Measurements from ENCODE around the gene BATF.

BATF gene

GRCh38 chr14:75533791-75534555, 11.7 kb downstream of the BATF start:
- no peak overlapping the region for H3K4me3 ChIP-seq (ENCODE audit: low read length)
- no CpG with 5 or more reads among the region's 5 CpGs for WGBS (ENCODE audit: insufficient coverage, insufficient read length)
- H3K4me1 ChIP-seq (ENCODE audit: control insufficient read depth, insufficient read depth, low read length): no peaks in the 10 kb centered on the region
- H3K27me3 ChIP-seq (ENCODE audit: control insufficient read depth, insufficient read depth, low read length): no peaks in the 10 kb centered on the region
- DNase-seq (ENCODE audit: low read depth, low spot score): no peak
- no peak overlapping the region for H3K27ac ChIP-seq (ENCODE audit: low read length)
- H3K36me3 ChIP-seq (ENCODE audit: control insufficient read depth, insufficient read depth, low read length): no peaks in the 10 kb centered on the region
- no peaks in the 10 kb centered on the region for H3K9me3 ChIP-seq (ENCODE audit: control insufficient read depth, insufficient read depth, low read length)

GRCh38 chr14:75535164-75535898, 13.1 kb downstream of the BATF start:
- DNase-seq (ENCODE audit: low read depth, low spot score): no peak
- Histone ChIP-seq H3K36me3 (ENCODE audit: control insufficient read depth, insufficient read depth, low read length) (no peaks in the 10 kb centered on the region), H3K4me1 (ENCODE audit: control insufficient read depth, insufficient read depth, low read length) (no peaks in the 10 kb centered on the region), H3K27ac (ENCODE audit: low read length) (no peak overlapping the region), H3K9me3 (ENCODE audit: control insufficient read depth, insufficient read depth, low read length) (no peaks in the 10 kb centered on the region), H3K4me3 (ENCODE audit: low read length) (no peak overlapping the region), H3K27me3 (ENCODE audit: control insufficient read depth, insufficient read depth, low read length) (no peaks in the 10 kb centered on the region)
- WGBS (ENCODE audit: insufficient coverage, insufficient read length): no CpG with 5 or more reads among the region's 5 CpGs

- Histone ChIP-seq H3K36me3 (ENCODE audit: control insufficient read depth, insufficient read depth, low read length) (no peaks in the 10 kb centered on the region), H3K27ac (ENCODE audit: low read length) (no peak overlapping the region), H3K4me3 (ENCODE audit: low read length) (no peak overlapping the region), H3K9me3 (ENCODE audit: control insufficient read depth, insufficient read depth, low read length) (no peaks in the 10 kb centered on the region), H3K27me3 (ENCODE audit: control insufficient read depth, insufficient read depth, low read length) (no peaks in the 10 kb centered on the region), H3K4me1 (ENCODE audit: control insufficient read depth, insufficient read depth, low read length) (no peaks in the 10 kb centered on the region)
- no peak for DNase-seq (ENCODE audit: low read depth, low spot score)
- WGBS (ENCODE audit: insufficient coverage, insufficient read length): no CpG with 5 or more reads among the region's 4 CpGs
These were observed 14.8 kb downstream of the BATF start for GRCh38 chr14:75537071-75537470.

GRCh38 chr14:75539162-75539560, 16.9 kb downstream of the BATF start:
- no peaks in the 10 kb centered on the region for H3K36me3 ChIP-seq (ENCODE audit: control insufficient read depth, insufficient read depth, low read length)
- no peaks in the 10 kb centered on the region for H3K4me1 ChIP-seq (ENCODE audit: control insufficient read depth, insufficient read depth, low read length)
- H3K4me3 ChIP-seq (ENCODE audit: low read length): no peak overlapping the region
- no peaks in the 10 kb centered on the region for H3K27me3 ChIP-seq (ENCODE audit: control insufficient read depth, insufficient read depth, low read length)
- no CpG with 5 or more reads among the region's 5 CpGs for WGBS (ENCODE audit: insufficient coverage, insufficient read length)
- no peak for DNase-seq (ENCODE audit: low read depth, low spot score)
- H3K9me3 ChIP-seq (ENCODE audit: control insufficient read depth, insufficient read depth, low read length): no peaks in the 10 kb centered on the region
- H3K27ac ChIP-seq (ENCODE audit: low read length): no peak overlapping the region

GRCh38 chr14:75539561-75540478, 17.6 kb downstream of the BATF start:
- WGBS (ENCODE audit: insufficient coverage, insufficient read length): no CpG with 5 or more reads among the region's 17 CpGs
- Histone ChIP-seq H3K4me3 (ENCODE audit: low read length) (no peak overlapping the region), H3K27ac (ENCODE audit: low read length) (no peak overlapping the region), H3K4me1 (ENCODE audit: control insufficient read depth, insufficient read depth, low read length) (no peaks in the 10 kb centered on the region), H3K27me3 (ENCODE audit: control insufficient read depth, insufficient read depth, low read length) (no peaks in the 10 kb centered on the region), H3K9me3 (ENCODE audit: control insufficient read depth, insufficient read depth, low read length) (no peaks in the 10 kb centered on the region), H3K36me3 (ENCODE audit: control insufficient read depth, insufficient read depth, low read length) (no peaks in the 10 kb centered on the region)
- no peak for DNase-seq (ENCODE audit: low read depth, low spot score)

- Histone ChIP-seq H3K9me3 (ENCODE audit: control insufficient read depth, insufficient read depth, low read length) (no peaks in the 10 kb centered on the region), H3K27me3 (ENCODE audit: control insufficient read depth, insufficient read depth, low read length) (no peaks in the 10 kb centered on the region), H3K4me3 (ENCODE audit: low read length) (no peak overlapping the region), H3K27ac (ENCODE audit: low read length) (no peak overlapping the region), H3K36me3 (ENCODE audit: control insufficient read depth, insufficient read depth, low read length) (no peaks in the 10 kb centered on the region), H3K4me1 (ENCODE audit: control insufficient read depth, insufficient read depth, low read length) (no peaks in the 10 kb centered on the region)
- no CpG with 5 or more reads among the region's 7 CpGs for WGBS (ENCODE audit: insufficient coverage, insufficient read length)
- no peak for DNase-seq (ENCODE audit: low read depth, low spot score)
These were observed 18.2 kb downstream of the BATF start for GRCh38 chr14:75540479-75540851.

- H3K27me3 ChIP-seq (ENCODE audit: control insufficient read depth, insufficient read depth, low read length): no peaks in the 10 kb centered on the region
- H3K27ac ChIP-seq (ENCODE audit: low read length): no peak overlapping the region
- H3K4me3 ChIP-seq (ENCODE audit: low read length): no peak overlapping the region
- H3K4me1 ChIP-seq (ENCODE audit: control insufficient read depth, insufficient read depth, low read length): no peaks in the 10 kb centered on the region
- no CpG with 5 or more reads among the region's 10 CpGs for WGBS (ENCODE audit: insufficient coverage, insufficient read length)
- H3K9me3 ChIP-seq (ENCODE audit: control insufficient read depth, insufficient read depth, low read length): no peaks in the 10 kb centered on the region
- no peak for DNase-seq (ENCODE audit: low read depth, low spot score)
- H3K36me3 ChIP-seq (ENCODE audit: control insufficient read depth, insufficient read depth, low read length): no peaks in the 10 kb centered on the region
These were observed 20.4 kb downstream of the BATF start for GRCh38 chr14:75542588-75543091.

- H3K36me3 ChIP-seq (ENCODE audit: control insufficient read depth, insufficient read depth, low read length): no peaks in the 10 kb centered on the region
- DNase-seq (ENCODE audit: low read depth, low spot score): no peak
- no peaks in the 10 kb centered on the region for H3K4me1 ChIP-seq (ENCODE audit: control insufficient read depth, insufficient read depth, low read length)
- no peak overlapping the region for H3K4me3 ChIP-seq (ENCODE audit: low read length)
- H3K9me3 ChIP-seq (ENCODE audit: control insufficient read depth, insufficient read depth, low read length): no peaks in the 10 kb centered on the region
- no CpG with 5 or more reads among the region's 4 CpGs for WGBS (ENCODE audit: insufficient coverage, insufficient read length)
- no peaks in the 10 kb centered on the region for H3K27me3 ChIP-seq (ENCODE audit: control insufficient read depth, insufficient read depth, low read length)
- no peak overlapping the region for H3K27ac ChIP-seq (ENCODE audit: low read length)
These were observed 21.0 kb downstream of the BATF start for GRCh38 chr14:75543253-75543652.

GRCh38 chr14:75543786-75544185, 21.5 kb downstream of the BATF start:
- no CpG with 5 or more reads among the region's 2 CpGs for WGBS (ENCODE audit: insufficient coverage, insufficient read length)
- no peaks in the 10 kb centered on the region for H3K4me1 ChIP-seq (ENCODE audit: control insufficient read depth, insufficient read depth, low read length)

GRCh38 chr14:75545907-75546306, 23.6 kb downstream of the BATF start:
- Histone ChIP-seq H3K4me3 (ENCODE audit: low read length) (no peak overlapping the region), H3K27me3 (ENCODE audit: control insufficient read depth, insufficient read depth, low read length) (no peaks in the 10 kb centered on the region), H3K36me3 (ENCODE audit: control insufficient read depth, insufficient read depth, low read length) (no peaks in the 10 kb centered on the region), H3K27ac (ENCODE audit: low read length) (no peak overlapping the region), H3K9me3 (ENCODE audit: control insufficient read depth, insufficient read depth, low read length) (no peaks in the 10 kb centered on the region), H3K4me1 (ENCODE audit: control insufficient read depth, insufficient read depth, low read length) (no peaks in the 10 kb centered on the region)
- no CpG with 5 or more reads among the region's 13 CpGs for WGBS (ENCODE audit: insufficient coverage, insufficient read length)
- no peak for DNase-seq (ENCODE audit: low read depth, low spot score)

More at GRCh38 chr14:75543786-75544185, 21.5 kb downstream of the BATF start:
- Histone ChIP-seq H3K27me3 (ENCODE audit: control insufficient read depth, insufficient read depth, low read length) (no peaks in the 10 kb centered on the region), H3K27ac (ENCODE audit: low read length) (no peak overlapping the region), H3K36me3 (ENCODE audit: control insufficient read depth, insufficient read depth, low read length) (no peaks in the 10 kb centered on the region), H3K9me3 (ENCODE audit: control insufficient read depth, insufficient read depth, low read length) (no peaks in the 10 kb centered on the region), H3K4me3 (ENCODE audit: low read length) (no peak overlapping the region)
- DNase-seq (ENCODE audit: low read depth, low spot score): no peak
